ENCODE data around the gene B4GALNT3. TPM values are rescaled to one million over a fixed set of nuclear protein-coding genes. Genes with fewer than 3 reads are reported as not detected.

Gene B4GALNT3
- total RNA-seq, 1 donor from 2014 or later: 7.0 TPM

Other genes starting within 250 kb of the B4GALNT3 start
- gene SLC6A12, start 245.8 kb upstream of the B4GALNT3 start, total RNA-seq: 0.29 TPM in 2 of 3 replicates, not detected in the other
- gene SLC6A13, start 197.1 kb upstream of the B4GALNT3 start, total RNA-seq: 0.97 to 2.5 TPM (median 1.2 TPM) in 3 replicates
- gene KDM5A, start 70.6 kb upstream of the B4GALNT3 start, total RNA-seq: 87.7 to 96.2 TPM (median 93.9 TPM) in 3 replicates
- 13.8 to 16.8 TPM (median 15.5 TPM) in 3 replicates for gene CCDC77, start 58.3 kb upstream of the B4GALNT3 start, total RNA-seq
- 0.69 to 1.6 TPM (median 1.1 TPM) in 3 replicates for gene NINJ2, start 203.5 kb downstream of the B4GALNT3 start, total RNA-seq